ENCODE measurements around the gene PGR.

DNA sequence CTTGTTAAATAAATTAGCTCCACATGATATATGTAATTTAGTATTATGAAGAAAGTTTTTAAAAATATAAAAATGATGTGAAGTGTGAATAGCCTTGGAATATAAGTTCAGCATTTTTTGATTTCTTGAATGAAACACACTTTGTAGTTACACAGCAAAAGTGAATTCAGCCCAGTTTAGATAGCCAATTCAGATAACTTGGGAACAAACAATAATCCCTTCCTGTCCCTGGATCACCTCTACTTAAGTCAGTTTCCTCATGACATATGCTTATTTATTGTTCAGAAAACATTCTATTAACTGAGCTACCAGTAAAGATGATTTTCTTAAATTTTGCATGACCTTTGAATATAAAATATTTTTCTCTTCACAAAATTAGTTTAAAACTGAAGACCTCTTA, 107.4 kb downstream of the PGR start:
- no peak for TF ChIP-seq CTCF (conservative IDR thresholded peaks at IDR 0.05; ENCODE audit: low read depth, low read length)
- no peak for TF ChIP-seq EZH2 (IDR thresholded peaks at IDR 0.05; ENCODE audit: low read length, unreplicated experiment)
- TF ChIP-seq EZH2phosphoT487 (IDR thresholded peaks at IDR 0.05; ENCODE audit: borderline replicate concordance, low read length): no peak
